Skeletal muscle satellite cell (primary cell): ENCODE measurements around the gene RHBDD2.
"Not testable (repeated sequence)": the region's sequence is repeated elsewhere in the genome, so short reads cannot be mapped to it uniquely, and the experiment has no call there.

Experiments used
- H3K27me3 ChIP-seq: 2 replicates; pipeline ENCODE4 v1.7.0; 2013; ENCODE audit warnings: low read length; ENCODE audit not compliant: control insufficient read depth, insufficient read depth
- H3K36me3 ChIP-seq: 2 replicates; pipeline ENCODE4 v1.7.0; 2013; ENCODE audit warnings: mild to moderate bottlenecking, control low read depth, low read length; ENCODE audit not compliant: insufficient read depth
- H3K4me1 ChIP-seq: 2 replicates; pipeline ENCODE4 v1.7.0; 2013; ENCODE audit warnings: low read length; ENCODE audit not compliant: control insufficient read depth, insufficient read depth
- H3K4me2 ChIP-seq: 2 replicates; pipeline ENCODE4 v1.7.0; 2013; ENCODE audit warnings: mild to moderate bottlenecking, low read length
- H3K4me3 ChIP-seq: 2 replicates; pipeline ENCODE4 v1.7.0; 2013; ENCODE audit warnings: low read length
- H3K9ac ChIP-seq: 2 replicates; pipeline ENCODE4 v1.7.0; 2013; ENCODE audit warnings: mild to moderate bottlenecking, low read depth, low read length, moderate library complexity
- H3K9me3 ChIP-seq: replicated peaks from 2 replicates; pipeline ENCODE4 v1.7.0; 2013; ENCODE audit warnings: mild to moderate bottlenecking, control low read depth, low read length

Gene RHBDD2

DNA sequence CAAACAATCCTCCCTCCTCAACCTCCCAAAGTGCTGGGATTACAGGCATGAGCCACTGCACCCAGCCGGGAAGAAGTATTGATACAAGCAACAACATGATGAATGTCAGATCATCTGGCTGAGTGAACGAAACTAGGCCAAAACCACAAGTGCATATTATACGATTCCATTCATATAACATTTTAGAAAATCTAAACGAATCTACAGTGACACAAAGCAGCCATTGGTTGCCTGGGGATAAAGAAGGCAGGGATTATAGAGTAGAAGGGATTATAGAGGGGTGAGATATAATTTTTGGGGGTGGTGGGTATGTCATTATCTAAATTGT, 11.5 kb upstream of the RHBDD2 start:
- Histone ChIP-seq H3K9ac (no peak overlapping the region), H3K36me3 (no peaks in the 10 kb centered on the region), H3K4me2 (no peak overlapping the region), H3K4me3 (no peak overlapping the region), H3K4me1 (peaks cover 13% of the 10 kb centered on the region), H3K9me3 (no peaks in the 10 kb centered on the region), H3K27me3 (no peaks in the 10 kb centered on the region)

DNA sequence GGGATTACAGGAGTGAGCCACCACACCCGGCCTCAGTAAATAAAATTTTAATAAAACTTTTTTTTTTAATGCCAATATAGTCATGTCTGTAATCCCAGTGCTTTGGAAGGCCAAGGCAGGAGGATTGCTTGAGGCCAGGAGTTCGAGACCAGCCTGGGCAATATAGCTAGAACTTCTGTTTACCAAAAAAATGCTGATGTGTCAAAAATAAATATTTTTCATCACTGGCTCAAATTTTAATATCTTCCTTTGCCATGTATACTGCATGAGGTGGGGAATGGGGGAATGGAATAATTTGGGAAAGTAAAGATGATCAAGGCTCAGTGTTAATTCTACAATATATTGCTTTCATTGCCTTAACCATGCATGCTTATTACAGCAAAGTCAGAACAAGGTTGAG, 10.7 kb upstream of the RHBDD2 start:
- peaks cover 18% of the 10 kb centered on the region for H3K4me1 ChIP-seq
- no peak overlapping the region for H3K4me3 ChIP-seq
- no peak overlapping the region for H3K4me2 ChIP-seq
- H3K27me3 ChIP-seq, result no peaks in the 10 kb centered on the region
- no peaks in the 10 kb centered on the region for H3K36me3 ChIP-seq
- H3K9me3 ChIP-seq, result no peaks in the 10 kb centered on the region
- H3K9ac ChIP-seq, result no peak overlapping the region

DNA sequence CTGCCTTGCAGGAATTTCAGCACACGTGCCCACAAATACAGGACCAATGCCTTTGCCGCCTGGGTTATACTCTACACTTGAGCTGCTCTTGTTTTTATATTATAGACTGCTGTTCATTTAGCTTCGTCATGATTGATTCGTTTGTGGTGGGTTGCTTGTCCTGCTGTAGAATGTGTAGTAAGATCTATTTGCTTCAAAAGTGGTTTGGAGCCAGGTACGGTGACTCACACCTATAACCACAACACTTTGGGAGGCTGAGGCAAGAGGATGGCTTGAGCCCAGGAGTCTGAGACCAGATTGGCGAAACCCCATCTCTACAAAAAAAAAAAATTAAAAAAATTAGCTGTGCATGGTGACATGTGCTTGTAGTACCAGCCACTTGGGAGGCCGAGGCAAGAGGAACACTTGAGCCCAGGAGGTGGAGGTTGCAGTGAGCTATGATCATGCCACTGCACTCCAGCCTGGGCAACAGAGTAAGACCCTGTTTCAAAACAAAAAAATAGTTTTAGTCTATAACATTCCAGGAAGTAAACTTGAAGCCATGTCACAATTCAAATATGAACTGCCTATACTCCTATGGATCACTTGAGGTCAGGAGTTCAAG, 9.0 kb upstream of the RHBDD2 start:
- Histone ChIP-seq H3K36me3 (no peaks in the 10 kb centered on the region), H3K4me2 (no peak overlapping the region), H3K4me1 (peaks cover 18% of the 10 kb centered on the region), H3K4me3 (no peak overlapping the region), H3K9me3 (no peaks in the 10 kb centered on the region), H3K9ac (no peak overlapping the region), H3K27me3 (no peaks in the 10 kb centered on the region)

DNA sequence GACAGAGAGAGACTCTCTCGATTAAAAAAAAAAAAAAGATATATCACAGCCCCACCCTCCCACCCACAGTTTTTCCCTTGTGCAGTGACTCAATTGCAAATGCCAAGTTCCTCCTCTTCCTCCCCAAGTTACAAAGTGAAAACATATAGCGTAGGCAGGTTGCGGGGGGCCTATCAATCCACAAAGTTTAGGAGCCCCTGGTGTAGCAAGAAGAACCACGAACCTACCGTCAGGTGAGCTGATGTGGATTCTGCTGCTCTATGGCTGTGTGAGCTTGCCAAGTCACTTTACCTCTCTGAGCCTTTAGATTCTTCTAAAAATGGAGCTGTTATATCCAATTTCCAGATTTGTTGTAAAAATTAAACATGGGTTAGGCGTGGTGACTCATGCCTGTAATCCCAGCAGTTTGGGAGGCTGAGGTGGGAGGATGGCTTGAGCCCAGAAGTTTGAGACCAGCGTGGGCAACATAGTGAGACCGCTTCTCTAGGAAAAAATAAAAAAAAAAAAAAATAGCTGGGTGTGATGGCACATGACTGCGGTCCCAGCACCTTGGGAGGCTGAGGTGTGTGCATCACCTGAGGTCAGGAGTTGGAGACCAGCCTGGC, 8.2 kb upstream of the RHBDD2 start:
- Histone ChIP-seq H3K4me3 (no peak overlapping the region), H3K9ac (no peak overlapping the region), H3K27me3 (no peaks in the 10 kb centered on the region), H3K4me1 (peaks cover 18% of the 10 kb centered on the region), H3K9me3 (no peaks in the 10 kb centered on the region), H3K36me3 (no peaks in the 10 kb centered on the region), H3K4me2 (no peak overlapping the region)

GRCh38 chr7:75872073-75872782, 6.6 kb upstream of the RHBDD2 start:
- peaks cover 7% of the 10 kb centered on the region for H3K4me1 ChIP-seq
- H3K27me3 ChIP-seq, result no peaks in the 10 kb centered on the region
- H3K4me2 ChIP-seq, result no peak overlapping the region
- H3K9ac ChIP-seq, result no peak overlapping the region
- H3K9me3 ChIP-seq, result no peaks in the 10 kb centered on the region
- no peaks in the 10 kb centered on the region for H3K36me3 ChIP-seq
- H3K4me3 ChIP-seq, result no peak overlapping the region

GRCh38 chr7:75874180-75874579, 4.7 kb upstream of the RHBDD2 start:
- not testable (repeated sequence) for H3K9ac ChIP-seq, H3K9me3 ChIP-seq, H3K27me3 ChIP-seq, H3K36me3 ChIP-seq, H3K4me3 ChIP-seq, H3K4me2 ChIP-seq
- peaks cover 13% of the 10 kb centered on the region for H3K4me1 ChIP-seq

DNA sequence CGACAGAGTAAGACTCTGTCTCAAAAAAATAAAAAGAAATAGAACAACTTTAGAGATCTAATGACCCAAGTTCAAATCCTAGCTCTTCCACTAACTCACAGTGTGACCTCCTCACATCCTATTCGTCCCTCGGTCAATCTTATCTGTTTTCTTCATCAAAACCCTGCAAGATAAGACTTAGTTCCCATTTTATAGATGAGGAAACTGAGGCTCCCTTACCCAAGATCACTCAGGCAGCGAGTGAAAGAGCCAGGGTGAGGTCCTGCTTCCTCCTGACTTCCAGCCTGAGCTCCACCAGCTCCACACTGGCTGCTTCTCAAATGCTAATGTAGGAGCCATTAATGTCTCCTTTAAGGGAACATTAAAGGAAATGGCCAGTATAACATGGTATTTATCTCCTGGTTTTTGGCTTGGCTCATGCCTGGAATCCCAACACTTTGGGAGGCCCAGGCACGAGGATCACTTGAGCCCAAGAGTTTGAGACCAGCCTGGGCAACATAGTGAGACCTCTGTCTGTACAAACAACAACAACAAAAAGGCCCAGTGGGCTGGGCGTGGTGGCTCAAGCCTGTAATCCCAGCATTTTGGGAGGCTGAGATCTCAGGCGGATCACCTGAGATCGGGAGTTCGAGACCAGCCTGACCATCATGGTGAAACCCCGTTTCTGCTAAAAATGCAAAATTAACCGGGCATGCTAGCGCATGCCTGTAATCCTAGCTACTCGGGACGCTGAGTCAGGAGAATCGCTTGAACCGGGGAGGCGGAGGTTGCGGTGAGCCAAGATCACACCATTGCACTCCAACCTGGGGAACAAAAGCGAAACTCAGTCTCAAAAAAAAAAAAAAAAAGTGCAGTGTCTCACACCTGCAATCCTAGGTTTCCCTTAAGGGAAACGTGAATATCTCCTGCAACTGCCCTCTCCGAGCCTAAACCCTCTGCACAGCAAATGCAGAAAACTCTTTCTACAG, 3.4 kb upstream of the RHBDD2 start:
- Histone ChIP-seq H3K9me3 (no peaks in the 10 kb centered on the region), H3K4me2 (no peak overlapping the region), H3K9ac (no peak overlapping the region), H3K36me3 (no peaks in the 10 kb centered on the region), H3K4me1 (peaks cover 17% of the 10 kb centered on the region), H3K4me3 (no peak overlapping the region), H3K27me3 (no peaks in the 10 kb centered on the region)

- Histone ChIP-seq H3K36me3 (peaks cover 3% of the 10 kb centered on the region), H3K9me3 (no peaks in the 10 kb centered on the region), H3K27me3 (no peaks in the 10 kb centered on the region), H3K4me1 (peaks cover 17% of the 10 kb centered on the region), H3K9ac (no peak overlapping the region), H3K4me3 (no peak overlapping the region), H3K4me2 (no peak overlapping the region)
These were observed 2.5 kb upstream of the RHBDD2 start for GRCh38 chr7:75876126-75876881.

DNA sequence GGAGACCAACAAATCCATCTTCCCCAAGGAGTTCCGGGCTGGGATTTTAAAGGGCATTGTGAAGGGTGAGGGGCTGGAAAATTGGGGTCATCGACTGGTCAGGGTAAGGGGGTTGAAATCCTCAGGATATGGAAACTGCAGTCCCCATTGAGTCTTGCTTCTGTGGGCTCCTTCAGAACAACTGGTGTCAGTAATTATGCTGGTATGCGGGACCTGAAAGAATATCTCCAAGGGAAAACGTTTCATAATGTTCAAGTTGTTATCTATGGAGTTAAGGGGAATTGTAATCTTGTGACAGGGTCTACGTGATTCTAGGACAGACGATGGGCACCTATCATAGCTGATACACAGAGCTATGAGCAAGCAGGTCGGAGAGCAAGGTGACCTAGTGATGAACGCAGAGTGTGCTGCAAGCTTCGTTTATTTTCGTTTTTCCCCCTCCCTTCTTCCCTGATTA, 494 bp upstream of the RHBDD2 start:
- Histone ChIP-seq H3K9me3 (no peaks in the 10 kb centered on the region), H3K4me2 (peak overlapping the region; percentile 92), H3K9ac (peak overlapping the region; percentile 64), H3K4me1 (peaks cover 10% of the 10 kb centered on the region), H3K27me3 (no peaks in the 10 kb centered on the region), H3K4me3 (peak overlapping the region; percentile 68), H3K36me3 (peaks cover 22% of the 10 kb centered on the region)

- H3K4me2 ChIP-seq, result peak overlapping the region; percentile 97
- peak overlapping the region; percentile 92 for H3K9ac ChIP-seq
- H3K4me1 ChIP-seq, result peaks cover 10% of the 10 kb centered on the region
- H3K36me3 ChIP-seq, result peaks cover 32% of the 10 kb centered on the region
- H3K9me3 ChIP-seq, result no peaks in the 10 kb centered on the region
- H3K4me3 ChIP-seq, result peak overlapping the region; percentile 99
- H3K27me3 ChIP-seq, result no peaks in the 10 kb centered on the region
These were observed 944 bp downstream of the RHBDD2 start for GRCh38 chr7:75879771-75880184.

GRCh38 chr7:75880242-75880641, 1.4 kb downstream of the RHBDD2 start:
- Histone ChIP-seq H3K36me3 (peaks cover 32% of the 10 kb centered on the region), H3K4me1 (peaks cover 10% of the 10 kb centered on the region), H3K9ac (no peak overlapping the region), H3K9me3 (no peaks in the 10 kb centered on the region), H3K4me3 (peak overlapping the region; percentile 99), H3K27me3 (no peaks in the 10 kb centered on the region), H3K4me2 (peak overlapping the region; percentile 97)
